Peyer's patch (tissue), 4 donors: Measurements from ENCODE around the gene UVRAG.

Experiments
- CTCF ChIP-seq, 6 experiments: fragments of 450-650 bp in 4 of 6; fragments of 200-600 bp in 2 of 6; sonication (generic) in 1 of 6; IDR thresholded peaks; one replicate each; pipeline ENCODE4 v1.5.1; 2017 to 2019; ENCODE audit warnings: antibody characterized with exemption in 6 of 6, mild to moderate bottlenecking in 3 of 6, moderate library complexity in 1 of 6
- POLR2A ChIP-seq, 2 donors: fragments of 450-650 bp; IDR thresholded peaks; one replicate each; pipeline ENCODE4 v1.5.1; 2017; ENCODE audit warnings: antibody characterized with exemption in 2 of 2, mild to moderate bottlenecking in 2 of 2, moderate library complexity in 2 of 2

GRCh38 chr11:76076749-76077148 is 261.7 kb downstream of the UVRAG start:
- TF ChIP-seq POLR2A (IDR thresholded peaks at IDR 0.05), result no peak
- TF ChIP-seq CTCF (IDR thresholded peaks at IDR 0.05), result no peak
